GM19240 (cell line): ENCODE measurements around the gene RELL1.
A peak's percentile ranks its signal among the peaks of the same experiment; 100 is the strongest.

Experiments used
- DNase-seq: peaks from one replicate; pipeline ENCODE4 v3.0.0; 2011; ENCODE audit warnings: low spot score; ENCODE audit not compliant: insufficient read length

RELL1 gene

GRCh38 chr4:37639551-37640285 lies 46.5 kb downstream of the RELL1 start:
- DNase-seq = no peak

GRCh38 chr4:37635155-37635554 lies 51.0 kb downstream of the RELL1 start:
- DNase-seq = no peak

GRCh38 chr4:37634180-37634579 lies 52.0 kb downstream of the RELL1 start:
- no peak for DNase-seq

GRCh38 chr4:37632836-37633235 lies 53.3 kb downstream of the RELL1 start:
- DNase-seq = no peak

- no peak for DNase-seq
Observed at GRCh38 chr4:37631551-37631950, 54.6 kb downstream of the RELL1 start.

- DNase-seq = no peak
Observed at GRCh38 chr4:37629713-37630112, 56.5 kb downstream of the RELL1 start.

- DNase-seq = no peak
Observed at GRCh38 chr4:37628977-37629609, 57.1 kb downstream of the RELL1 start.

- no peak for DNase-seq
Observed at GRCh38 chr4:37627263-37627662, 58.9 kb downstream of the RELL1 start.

GRCh38 chr4:37625499-37625898 lies 60.7 kb downstream of the RELL1 start:
- no peak for DNase-seq

- no peak for DNase-seq
Observed at GRCh38 chr4:37623940-37624339, 62.2 kb downstream of the RELL1 start.

GRCh38 chr4:37623125-37623524 lies 63.1 kb downstream of the RELL1 start:
- DNase-seq = no peak

- no peak for DNase-seq
Observed at GRCh38 chr4:37620176-37620575, 66.0 kb downstream of the RELL1 start.

GRCh38 chr4:37615720-37616063 lies 70.5 kb downstream of the RELL1 start:
- DNase-seq = no peak

GRCh38 chr4:37615059-37615719 lies 71.0 kb downstream of the RELL1 start:
- no peak for DNase-seq

GRCh38 chr4:37612811-37613210 lies 73.4 kb downstream of the RELL1 start:
- DNase-seq = no peak

GRCh38 chr4:37609626-37610025 lies 76.5 kb downstream of the RELL1 start:
- DNase-seq = no peak

GRCh38 chr4:37607018-37607417 lies 79.2 kb downstream of the RELL1 start:
- DNase-seq = no peak

GRCh38 chr4:37605843-37606565 lies 80.2 kb downstream of the RELL1 start:
- no peak for DNase-seq

- no peak for DNase-seq
Observed at GRCh38 chr4:37604461-37604860, 81.7 kb downstream of the RELL1 start.

GRCh38 chr4:37603711-37604110 lies 82.5 kb downstream of the RELL1 start:
- no peak for DNase-seq

GRCh38 chr4:37603070-37603468 lies 83.1 kb downstream of the RELL1 start:
- peak; percentile 53 for DNase-seq

- no peak for DNase-seq
Observed at GRCh38 chr4:37602454-37603069, 83.6 kb downstream of the RELL1 start.
